ENCODE results near the gene KCTD3.

Gene KCTD3

GRCh38 chr1:215556996-215557395 lies 10.1 kb upstream of the KCTD3 start:
- no peak for DNase-seq (ENCODE audit: low read depth in 2 of 2)

- DNase-seq (ENCODE audit: low read depth in 2 of 2) = no peak
Measured at GRCh38 chr1:215557504-215557903, 9.6 kb upstream of the KCTD3 start.

GRCh38 chr1:215557992-215558626 lies 9.0 kb upstream of the KCTD3 start:
- DNase-seq (ENCODE audit: low read depth in 2 of 2) = no peak

GRCh38 chr1:215567491-215568298 lies 591 bp downstream of the KCTD3 start:
- DNase-seq (ENCODE audit: low read depth in 2 of 2) = peak in 1 of 2 donors; percentile 19

GRCh38 chr1:215568299-215568692 lies 1.2 kb downstream of the KCTD3 start:
- no peak for DNase-seq (ENCODE audit: low read depth in 2 of 2)

- DNase-seq (ENCODE audit: low read depth in 2 of 2) = no peak
Measured at GRCh38 chr1:215569986-215570824, 3.1 kb downstream of the KCTD3 start.

GRCh38 chr1:215581896-215582295 lies 14.8 kb downstream of the KCTD3 start:
- no peak for DNase-seq (ENCODE audit: low read depth in 2 of 2)

GRCh38 chr1:215583185-215583749 lies 16.2 kb downstream of the KCTD3 start:
- DNase-seq (ENCODE audit: low read depth in 2 of 2) = no peak

GRCh38 chr1:215584389-215584788 lies 17.3 kb downstream of the KCTD3 start:
- no peak for DNase-seq (ENCODE audit: low read depth in 2 of 2)

- DNase-seq (ENCODE audit: low read depth in 2 of 2) = no peak
Measured at GRCh38 chr1:215589650-215590435, 22.7 kb downstream of the KCTD3 start.

- no peak for DNase-seq (ENCODE audit: low read depth in 2 of 2)
Measured at GRCh38 chr1:215590779-215591491, 23.8 kb downstream of the KCTD3 start.

- DNase-seq (ENCODE audit: low read depth in 2 of 2) = no peak
Measured at GRCh38 chr1:215594640-215595039, 27.5 kb downstream of the KCTD3 start.

- no peak for DNase-seq (ENCODE audit: low read depth in 2 of 2)
Measured at GRCh38 chr1:215595231-215595630, 28.1 kb downstream of the KCTD3 start.

- DNase-seq (ENCODE audit: low read depth in 2 of 2) = no peak
Measured at GRCh38 chr1:215597961-215598360, 30.9 kb downstream of the KCTD3 start.

GRCh38 chr1:215599418-215600074 lies 32.4 kb downstream of the KCTD3 start:
- no peak for DNase-seq (ENCODE audit: low read depth in 2 of 2)

- DNase-seq (ENCODE audit: low read depth in 2 of 2) = no peak
Measured at GRCh38 chr1:215600258-215600792, 33.2 kb downstream of the KCTD3 start.

- no peak for DNase-seq (ENCODE audit: low read depth in 2 of 2)
Measured at GRCh38 chr1:215600867-215601266, 33.8 kb downstream of the KCTD3 start.

- DNase-seq (ENCODE audit: low read depth in 2 of 2) = no peak
Measured at GRCh38 chr1:215601276-215601675, 34.2 kb downstream of the KCTD3 start.

- DNase-seq (ENCODE audit: low read depth in 2 of 2) = no peak
Measured at GRCh38 chr1:215603319-215603718, 36.2 kb downstream of the KCTD3 start.

All from stimulated activated CD8-positive, alpha-beta memory T cell treated with anti-CD3 and anti-CD28 coated beads, Interleukin-15, amount 100 ng/mL, for 48 hours (primary cell).